ENCODE results near the gene CNTN6.
A peak's percentile ranks its signal among the peaks of the same experiment; 100 is the strongest.

CNTN6 gene

DNA sequence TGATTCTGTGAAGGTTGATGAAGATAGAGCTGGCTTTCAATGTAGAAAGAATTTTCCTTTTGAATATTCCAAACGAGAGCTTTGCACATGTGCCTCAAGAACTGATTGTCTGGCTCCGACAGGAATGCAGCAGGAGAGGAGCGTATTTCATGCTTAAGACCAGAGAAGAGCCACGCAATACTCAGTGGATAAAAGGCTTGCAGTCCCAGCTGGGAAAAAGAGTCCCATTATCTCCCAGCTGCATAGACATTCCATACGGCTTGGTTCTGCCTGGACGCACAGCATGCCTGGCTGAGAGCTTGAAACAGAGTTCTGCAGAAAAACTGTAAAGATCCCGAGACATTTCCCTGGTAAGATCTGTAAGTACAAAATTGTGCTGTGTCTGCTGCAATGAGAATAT is at the start of gene CNTN6:
CNTN6 (plus strand) TSS at position 254 of the 400 bp plus-strand sequence. CDS start 54,985 bp downstream, outside the sequence.
- no peak for DNase-seq

- no peak for DNase-seq
Measured at GRCh38 chr3:1048558-1048957, 44.3 kb upstream of the CNTN6 start.

DNA sequence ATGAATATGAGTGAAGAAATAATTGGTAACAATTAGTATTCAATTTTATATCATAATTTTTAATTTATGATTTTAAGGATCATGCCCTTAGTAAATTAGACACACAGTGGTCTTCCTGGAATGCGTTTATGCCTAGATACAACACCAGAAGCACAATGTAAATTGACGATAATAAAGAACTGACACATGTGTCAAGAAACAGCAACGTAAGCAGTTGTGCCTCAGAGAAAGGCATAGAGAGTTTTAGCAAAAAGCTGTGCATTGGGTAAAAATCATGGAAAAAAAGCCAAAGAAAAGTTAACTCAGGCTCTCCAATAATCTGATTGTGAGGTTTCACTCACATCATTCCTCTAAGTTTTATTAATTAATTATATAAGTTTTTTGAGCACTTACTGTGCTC is 37.0 kb upstream of the CNTN6 start:
- no peak for DNase-seq

DNA sequence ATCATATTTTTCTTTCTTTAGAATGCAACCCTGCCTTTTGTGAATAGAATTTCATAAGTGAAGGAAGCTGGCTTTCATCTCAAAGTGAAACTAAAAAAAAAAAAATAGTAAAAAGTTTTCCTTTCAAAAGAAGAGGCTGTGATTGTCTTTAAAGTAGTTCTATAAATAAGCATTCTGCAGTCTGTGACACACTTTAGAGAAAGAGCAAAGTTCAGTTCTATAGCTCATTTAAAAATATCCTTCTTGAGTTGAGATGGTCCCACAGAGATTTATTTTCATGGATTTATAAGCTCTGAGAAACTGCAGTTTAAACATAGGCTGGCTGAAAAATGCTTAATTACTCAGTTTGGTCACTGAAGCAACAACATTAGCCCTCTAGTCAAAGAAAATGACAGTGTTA is 36.1 kb upstream of the CNTN6 start:
- no peak for DNase-seq

DNA sequence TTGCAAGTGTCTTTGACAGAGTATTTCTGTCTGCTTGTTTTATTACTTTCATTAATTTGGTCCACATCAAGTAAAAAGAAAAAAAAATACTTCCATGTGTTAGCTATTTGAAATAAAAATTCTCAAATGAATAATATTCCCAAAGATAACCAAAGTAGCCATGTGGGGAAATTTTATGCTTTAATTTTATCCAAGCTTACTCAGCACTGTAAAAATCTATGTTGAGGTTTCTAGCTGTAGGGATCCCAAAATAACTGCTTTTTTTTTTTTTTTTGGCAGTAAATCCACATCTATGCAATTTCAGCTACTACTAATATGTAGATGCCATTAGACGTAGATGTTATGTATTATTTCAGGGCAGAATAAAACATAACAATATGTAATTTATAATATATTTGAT is 35.4 kb upstream of the CNTN6 start:
- no peak for DNase-seq

GRCh38 chr3:1068985-1069384 is 23.8 kb upstream of the CNTN6 start:
- DNase-seq: no peak

DNA sequence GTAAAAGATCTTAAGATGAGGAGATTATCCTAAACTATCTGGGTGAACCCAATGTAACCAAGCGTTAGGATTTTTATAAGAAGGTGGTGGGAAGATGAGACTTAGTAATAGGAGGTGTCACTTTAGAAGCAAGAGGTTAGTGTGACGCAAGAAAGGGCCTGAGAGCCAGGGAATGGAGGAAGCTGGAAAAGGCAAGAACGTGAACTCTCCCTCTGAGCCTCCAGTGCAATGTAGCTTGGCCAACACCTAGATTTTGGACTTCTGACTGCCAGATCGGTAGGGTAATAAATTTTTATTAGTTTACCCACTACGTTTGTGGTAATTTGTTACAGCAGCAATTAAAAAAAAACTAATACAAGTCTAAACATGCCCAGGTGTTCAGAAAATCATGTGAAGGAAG is 20.8 kb upstream of the CNTN6 start:
- DNase-seq: no peak

GRCh38 chr3:1079662-1080061 is 13.2 kb upstream of the CNTN6 start:
- no peak for DNase-seq

DNA sequence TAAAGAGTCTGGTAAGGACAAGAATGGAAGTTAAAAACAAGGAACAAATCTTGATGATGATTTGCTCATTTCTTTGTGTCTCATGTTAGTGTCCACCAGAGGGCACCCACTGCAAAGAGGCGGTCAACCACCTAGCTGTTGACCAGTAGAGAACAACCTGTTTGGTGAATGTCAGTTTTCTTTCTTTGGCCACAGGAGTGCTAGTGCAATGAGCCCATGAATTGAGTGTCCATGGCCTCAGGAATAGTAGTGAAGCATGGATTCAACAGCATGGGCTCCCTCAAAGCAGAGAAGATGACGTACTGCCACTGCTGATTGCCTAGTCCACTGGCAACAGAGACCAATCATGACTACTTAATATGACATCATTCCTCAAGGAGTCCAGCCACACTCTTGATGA is 10.7 kb upstream of the CNTN6 start:
- DNase-seq: peak in 1 of 2 experiments; percentile 11

DNA sequence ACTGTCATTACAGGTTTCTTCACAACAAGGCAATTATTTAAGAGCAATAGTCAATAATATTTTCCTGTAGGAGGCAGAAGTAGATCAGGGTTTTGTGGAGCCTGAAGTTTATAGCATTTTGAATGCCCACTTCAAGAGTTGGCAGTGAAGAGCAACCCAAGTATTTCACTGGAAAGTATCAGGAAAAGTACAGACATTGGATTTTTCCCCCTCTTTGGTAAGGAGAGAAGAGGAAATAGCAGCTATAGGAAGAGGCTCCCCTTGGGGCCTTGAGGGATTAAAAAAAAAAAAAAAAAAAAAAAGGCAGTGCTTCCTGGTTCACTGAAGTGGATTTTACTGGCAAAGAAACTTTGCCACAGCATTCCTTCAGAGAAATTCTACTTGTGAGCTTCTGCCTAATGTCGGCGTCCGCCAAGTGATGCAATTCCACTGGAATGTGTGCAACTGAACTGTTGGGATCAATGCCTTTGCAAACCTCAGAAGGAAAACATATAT is 5.7 kb upstream of the CNTN6 start:
- no peak for DNase-seq

DNA sequence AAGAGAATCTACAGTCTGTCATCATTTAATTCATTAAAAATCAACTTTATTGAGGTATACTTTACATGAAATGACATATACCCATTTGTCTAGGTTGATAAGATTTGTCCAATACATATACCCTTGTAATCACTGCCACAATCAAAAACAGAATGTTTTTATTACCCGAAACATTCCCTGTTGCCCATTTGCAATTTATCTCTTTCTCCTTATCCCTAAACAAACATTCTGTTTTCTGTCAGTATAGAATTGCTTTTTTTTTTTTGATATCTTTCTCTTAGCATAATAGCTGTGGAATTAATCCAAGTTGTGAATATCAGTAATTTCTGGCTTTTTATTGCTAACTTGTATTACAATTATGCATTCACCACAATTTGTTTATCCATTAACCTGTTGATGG is 4.3 kb upstream of the CNTN6 start:
- no peak for DNase-seq

DNA sequence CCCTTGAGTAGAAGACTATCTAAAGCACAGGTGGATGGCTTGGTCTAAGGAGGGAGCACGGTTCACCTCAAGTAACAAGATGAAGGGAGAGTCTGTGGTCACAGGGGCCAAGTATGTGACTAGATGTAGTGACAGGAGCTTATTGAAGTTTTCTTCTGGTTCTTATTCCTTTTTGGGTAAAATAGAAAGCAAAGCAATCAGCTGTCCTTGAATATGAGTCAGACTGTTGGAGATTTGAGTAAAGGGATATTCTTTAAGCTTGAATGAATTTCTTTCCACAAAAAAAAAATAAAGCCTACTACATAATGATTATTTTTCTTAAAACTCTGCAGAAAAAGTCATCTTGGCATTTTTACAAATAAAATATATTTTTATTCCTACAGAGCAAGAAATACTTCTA is 1.5 kb upstream of the CNTN6 start:
- DNase-seq: no peak

GRCh38 chr3:1092061-1092460 is 763 bp upstream of the CNTN6 start:
- no peak for DNase-seq

DNA sequence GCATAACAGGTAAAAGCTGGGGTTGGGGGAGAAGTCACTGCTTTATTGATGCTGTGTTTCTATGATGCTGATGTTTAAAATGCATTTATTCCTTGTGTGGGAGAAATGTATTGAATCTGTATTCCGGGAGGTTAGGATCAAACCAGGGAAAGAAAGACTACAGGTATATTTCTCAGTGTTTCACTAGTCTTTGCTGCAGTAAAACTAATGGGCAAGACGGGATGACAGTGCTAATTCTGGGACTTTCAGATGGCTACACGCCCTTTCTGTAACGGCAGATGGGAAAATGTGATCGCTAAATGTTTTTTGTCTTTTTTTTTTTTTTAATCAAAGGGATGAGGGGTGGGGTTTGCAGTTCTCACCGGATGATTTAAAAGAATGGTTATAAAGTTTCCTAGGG is 393 bp downstream of the CNTN6 start:
- no peak for DNase-seq

DNA sequence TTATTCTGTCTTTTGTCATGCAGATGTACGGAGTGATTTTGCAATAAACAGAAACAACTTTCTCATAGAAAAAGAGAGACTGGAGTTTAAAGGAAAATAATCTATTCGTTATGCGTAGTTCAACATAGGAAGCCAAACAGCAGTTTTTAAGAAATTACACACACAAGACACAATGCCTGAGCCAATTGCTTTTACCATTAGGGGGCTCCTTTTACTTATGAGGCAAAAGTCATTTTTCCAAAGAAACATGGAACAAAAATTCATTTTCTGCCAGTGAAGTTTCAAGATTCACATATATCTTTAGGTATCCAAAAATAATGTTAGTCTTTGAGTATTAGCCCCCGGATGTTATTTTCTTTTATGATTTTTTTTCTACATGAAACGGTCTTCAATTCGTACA is 10.7 kb downstream of the CNTN6 start:
- DNase-seq: no peak

DNA sequence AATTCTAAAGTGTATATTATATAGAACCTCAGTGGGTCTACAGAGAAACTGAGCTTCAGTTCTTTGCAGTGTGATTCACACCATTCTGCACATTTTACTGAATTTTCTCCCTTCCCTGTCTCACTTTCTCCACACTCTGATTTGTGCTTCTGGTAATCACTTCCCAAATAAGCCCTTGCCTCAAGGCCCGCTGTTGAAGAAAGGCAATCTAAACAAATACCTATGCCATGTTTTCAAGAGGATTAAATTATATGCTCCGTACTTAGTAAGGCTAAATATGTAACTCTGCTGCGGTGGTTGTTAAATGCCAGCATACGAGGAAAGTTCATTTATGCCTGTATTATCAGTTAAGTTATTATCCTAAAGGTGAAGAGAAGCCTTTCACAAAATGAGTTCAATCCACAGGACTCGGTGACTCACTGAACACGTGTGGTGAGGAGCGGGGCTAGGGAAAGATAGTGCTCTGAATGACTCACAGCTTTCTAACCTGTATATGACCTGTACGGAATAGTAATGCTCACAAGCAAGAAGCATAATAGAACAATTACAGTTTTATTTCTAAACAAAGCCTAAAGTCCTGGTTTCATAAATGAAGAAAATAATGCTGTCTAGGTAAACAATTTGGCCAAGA is 25.1 kb downstream of the CNTN6 start:
- DNase-seq: no peak

DNA sequence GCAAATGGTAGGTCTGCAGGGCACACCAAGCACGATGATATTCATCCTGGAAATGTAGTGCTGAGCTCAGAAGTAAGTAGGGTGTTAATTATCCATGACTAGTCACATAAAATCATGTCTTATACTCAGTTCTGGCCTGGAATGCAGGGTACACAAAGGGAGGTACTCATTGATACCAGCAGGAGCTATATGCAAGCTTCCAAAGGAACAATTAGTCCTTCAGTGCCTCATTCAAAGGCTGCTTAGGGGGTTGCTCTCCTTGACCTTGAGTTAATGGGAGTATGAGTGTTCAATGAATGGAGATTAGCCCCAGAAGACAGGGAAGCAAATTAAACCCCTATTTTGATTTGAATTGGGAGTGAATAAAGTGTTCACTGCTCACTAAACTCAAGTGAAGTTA is 38.3 kb downstream of the CNTN6 start:
- DNase-seq: no peak

DNA sequence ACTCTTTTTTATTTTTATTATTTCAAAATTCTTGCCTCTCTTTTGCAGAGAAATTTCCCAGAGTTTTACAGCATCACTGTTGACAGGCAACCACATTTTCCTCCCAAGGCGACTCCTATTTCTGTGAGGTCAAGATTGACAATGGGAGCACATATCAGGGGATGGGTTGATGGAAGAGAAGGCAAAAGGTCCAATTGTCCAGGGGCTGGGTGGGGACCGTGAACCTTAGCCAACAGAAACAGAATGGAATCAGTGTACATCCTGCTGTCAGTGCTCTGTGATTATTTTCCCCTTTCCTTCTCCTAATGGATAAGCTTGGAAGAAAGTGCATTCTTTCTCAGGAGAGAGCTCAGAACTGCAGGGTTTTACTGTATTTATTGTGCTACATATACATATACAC is 42.4 kb downstream of the CNTN6 start:
- DNase-seq: no peak

GRCh38 chr3:1138036-1138435 is 45.2 kb downstream of the CNTN6 start:
- no peak for DNase-seq

DNA sequence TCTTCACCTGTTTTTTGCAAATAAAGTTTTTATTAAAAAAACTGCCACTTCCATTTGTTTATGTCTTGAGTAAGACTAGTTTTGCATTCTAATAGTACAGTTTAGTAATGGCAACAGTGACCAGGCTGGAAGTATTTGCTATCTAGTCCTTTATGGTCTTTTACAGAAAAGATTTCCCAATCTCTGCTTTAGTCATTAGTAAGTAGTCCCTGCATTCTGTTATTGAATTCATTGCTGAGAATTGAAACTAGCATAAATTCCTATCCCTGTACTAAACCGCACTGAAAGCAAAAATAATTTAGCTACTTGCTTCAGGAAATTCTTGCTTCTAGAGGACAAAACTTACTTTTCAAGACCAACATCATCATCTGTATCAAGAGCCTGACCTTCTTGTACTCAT is 46.2 kb downstream of the CNTN6 start:
- DNase-seq: no peak

- DNase-seq: no peak
Measured at GRCh38 chr3:1147326-1147725, 54.5 kb downstream of the CNTN6 start.

- no peak for DNase-seq
Measured at GRCh38 chr3:1147819-1148218, 55.0 kb downstream of the CNTN6 start.

DNA sequence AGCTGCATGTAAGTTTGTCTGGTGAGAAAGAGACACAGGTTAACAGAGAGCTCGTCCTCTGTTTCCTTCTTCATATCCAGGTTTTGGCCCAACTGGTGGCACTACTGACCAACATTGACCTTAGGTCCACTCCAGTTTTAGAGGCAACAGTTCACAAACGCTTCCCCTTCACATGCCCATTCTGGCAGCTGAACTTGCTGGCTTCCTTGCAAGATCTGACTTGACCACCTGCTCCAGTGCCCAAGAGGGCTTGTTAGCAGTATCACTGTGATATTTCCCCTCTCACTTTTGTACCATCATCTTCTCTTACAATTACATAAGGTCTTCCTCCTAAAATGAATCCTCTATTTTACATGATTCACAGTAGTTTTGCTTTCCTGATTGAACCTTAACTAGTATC is 71.3 kb downstream of the CNTN6 start:
- no peak for DNase-seq

- no peak for DNase-seq
Measured at GRCh38 chr3:1171320-1171719, 78.5 kb downstream of the CNTN6 start.

DNA sequence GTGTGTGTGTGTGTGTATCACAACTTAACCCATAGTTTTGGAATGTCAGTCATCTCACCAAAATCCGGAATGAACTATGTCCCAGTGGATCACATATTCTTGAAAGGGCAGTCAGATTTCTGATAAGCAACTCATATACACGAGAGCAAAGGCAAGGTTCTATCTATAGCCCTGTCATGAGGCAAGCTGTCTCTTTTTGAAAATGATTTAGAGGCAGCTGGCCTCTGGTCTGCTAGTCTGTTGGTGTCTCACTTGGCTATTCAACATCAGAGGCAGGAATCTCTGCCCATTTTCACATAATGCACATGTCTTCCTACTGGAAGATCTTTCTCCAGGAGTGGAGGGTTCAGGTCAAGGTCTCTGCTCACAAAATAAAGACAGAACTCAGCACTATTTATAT is 79.8 kb downstream of the CNTN6 start:
- no peak for DNase-seq

DNA sequence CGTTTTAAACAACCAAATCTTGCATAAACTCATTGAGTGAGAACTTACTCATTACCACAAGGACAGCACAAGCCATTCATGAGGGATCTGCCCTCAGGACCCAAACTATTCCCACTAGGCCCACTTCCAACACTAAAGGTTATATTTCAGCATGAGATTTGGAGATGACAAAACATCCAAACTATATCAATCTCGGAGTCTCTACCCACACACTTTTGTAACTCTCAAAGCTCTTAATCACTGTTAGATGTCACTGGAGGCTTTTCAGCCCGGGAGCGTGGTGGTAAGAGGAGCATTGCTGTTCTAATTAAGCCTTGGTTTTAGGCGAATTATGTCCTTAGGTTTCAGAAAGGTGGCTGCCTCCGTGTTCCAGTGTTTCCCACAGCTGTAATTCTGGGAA is 86.3 kb downstream of the CNTN6 start:
- no peak for DNase-seq
